Measurements from ENCODE around the gene MYO16.

DNA sequence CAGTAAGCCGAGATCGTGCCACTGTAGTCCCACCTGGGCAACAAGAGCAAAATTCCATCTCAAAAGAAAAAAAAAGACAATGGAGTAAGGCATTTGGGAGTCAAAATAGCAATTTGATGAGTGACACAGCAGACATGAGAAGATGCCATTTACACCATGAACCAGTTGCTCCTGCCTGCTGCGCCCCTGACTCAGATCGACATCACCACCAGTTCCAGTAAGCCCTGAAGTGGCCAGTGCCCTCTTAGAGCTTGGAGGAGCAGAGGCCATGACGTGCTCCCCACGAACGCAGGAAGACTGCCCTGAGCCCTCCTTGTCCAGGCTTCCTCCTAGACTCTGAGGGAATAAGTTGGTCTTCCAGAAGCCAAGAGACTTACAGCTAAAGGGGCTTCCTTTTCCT, 339.2 kb downstream of the MYO16 start:
- TF ChIP-seq, protein P1, sequence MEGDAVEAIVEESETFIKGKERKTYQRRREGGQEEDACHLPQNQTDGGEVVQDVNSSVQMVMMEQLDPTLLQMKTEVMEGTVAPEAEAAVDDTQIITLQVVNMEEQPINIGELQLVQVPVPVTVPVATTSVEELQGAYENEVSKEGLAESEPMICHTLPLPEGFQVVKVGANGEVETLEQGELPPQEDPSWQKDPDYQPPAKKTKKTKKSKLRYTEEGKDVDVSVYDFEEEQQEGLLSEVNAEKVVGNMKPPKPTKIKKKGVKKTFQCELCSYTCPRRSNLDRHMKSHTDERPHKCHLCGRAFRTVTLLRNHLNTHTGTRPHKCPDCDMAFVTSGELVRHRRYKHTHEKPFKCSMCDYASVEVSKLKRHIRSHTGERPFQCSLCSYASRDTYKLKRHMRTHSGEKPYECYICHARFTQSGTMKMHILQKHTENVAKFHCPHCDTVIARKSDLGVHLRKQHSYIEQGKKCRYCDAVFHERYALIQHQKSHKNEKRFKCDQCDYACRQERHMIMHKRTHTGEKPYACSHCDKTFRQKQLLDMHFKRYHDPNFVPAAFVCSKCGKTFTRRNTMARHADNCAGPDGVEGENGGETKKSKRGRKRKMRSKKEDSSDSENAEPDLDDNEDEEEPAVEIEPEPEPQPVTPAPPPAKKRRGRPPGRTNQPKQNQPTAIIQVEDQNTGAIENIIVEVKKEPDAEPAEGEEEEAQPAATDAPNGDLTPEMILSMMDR (IDR thresholded peaks at IDR 0.05): no peak
- no peak for TF ChIP-seq ZFX (IDR thresholded peaks at IDR 0.05; ENCODE audit: borderline replicate concordance)
